CD14-positive monocyte (primary cell): ENCODE measurements around the gene MUC6. TPM values are rescaled to one million over a fixed set of nuclear protein-coding genes. Genes with fewer than 3 reads are reported as not detected.

Experiments
- DNase-seq, 3 donors: peaks; one replicate each; pipeline ENCODE4 v3.0.0-alpha.2; 2011 to 2022
- H2AFZ ChIP-seq: 2 replicates; pipeline ENCODE4 v1.6.0; 2012; ENCODE audit warnings: mild to moderate bottlenecking, low read depth, low read length, inconsistent platforms; ENCODE audit not compliant: insufficient read depth, poor library complexity, severe bottlenecking
- H3K27ac ChIP-seq, 2 donors: 1 replicate in 1 of 2; 2 replicates in 1 of 2; pipeline ENCODE4 v1.5.1; 2012 to 2013; ENCODE audit warnings: low read length in 2 of 2, control low read depth in 1 of 2, inconsistent platforms in 1 of 2, low read depth in 1 of 2, mild to moderate bottlenecking in 1 of 2
- H3K27me3 ChIP-seq, 2 donors: one replicate each; pipeline versions ENCODE4 v1.6.0 to v1.6.1; 2011 to 2013; ENCODE audit warnings: low read length in 2 of 2; ENCODE audit not compliant: control insufficient read depth in 2 of 2, insufficient read depth in 2 of 2
- H3K36me3 ChIP-seq, 2 donors: replicated peaks in 1 of 2; 1 replicate in 1 of 2; 2 replicates in 1 of 2; pipeline versions ENCODE4 v1.5.1 to v1.6.1; 2012 to 2013; ENCODE audit warnings: low read length in 2 of 2, control low read depth in 1 of 2, inconsistent platforms in 1 of 2, mild to moderate bottlenecking in 1 of 2; ENCODE audit not compliant: insufficient read depth in 2 of 2, control insufficient read depth in 1 of 2
- H3K4me1 ChIP-seq, 2 donors: 1 replicate in 1 of 2; 2 replicates in 1 of 2; pipeline versions ENCODE4 v1.5.1 to v1.6.1; 2012 to 2013; ENCODE audit warnings: low read length in 2 of 2, control low read depth in 1 of 2, inconsistent platforms in 1 of 2, mild to moderate bottlenecking in 1 of 2, moderate library complexity in 1 of 2; ENCODE audit not compliant: insufficient read depth in 2 of 2, control insufficient read depth in 1 of 2
- H3K4me2 ChIP-seq: replicated peaks from 2 replicates; pipeline ENCODE3; 2012; ENCODE audit warnings: low read length, moderate library complexity, mild to moderate bottlenecking; ENCODE audit not compliant: poor library complexity, severe bottlenecking; ENCODE audit errors: extremely low read depth
- H3K4me3 ChIP-seq, 3 experiments: fragments of 200-600 bp in 1 of 3; sonication (generic) in 1 of 3; replicated peaks in 1 of 3; 1 replicate in 2 of 3; 2 replicates in 1 of 3; pipeline ENCODE4 v1.5.1; 2011 to 2013; ENCODE audit warnings: low read length in 3 of 3, mild to moderate bottlenecking in 3 of 3, control low read depth in 2 of 3, low read depth in 2 of 3, inconsistent platforms in 1 of 3, moderate library complexity in 1 of 3
- H3K79me2 ChIP-seq: 2 replicates; pipeline ENCODE4 v1.6.0; 2012; ENCODE audit warnings: mild to moderate bottlenecking, control low read depth, inconsistent platforms, low read length, moderate library complexity; ENCODE audit not compliant: insufficient read depth
- H3K9ac ChIP-seq: 2 replicates; pipeline ENCODE4 v1.6.0; 2017; ENCODE audit warnings: low read length, mild to moderate bottlenecking; ENCODE audit not compliant: insufficient read depth, poor library complexity, severe bottlenecking
- H3K9me3 ChIP-seq, 2 donors: replicated peaks in 1 of 2; 1 replicate in 1 of 2; 2 replicates in 1 of 2; pipeline versions ENCODE4 v1.5.1 to v1.6.1; 2012 to 2013; ENCODE audit warnings: low read length in 2 of 2, control low read depth in 1 of 2; ENCODE audit not compliant: control insufficient read depth in 1 of 2, insufficient read depth in 1 of 2
- H4K20me1 ChIP-seq: 2 replicates; pipeline ENCODE4 v1.6.0; 2012; ENCODE audit warnings: mild to moderate bottlenecking, low read length, control low read depth, moderate library complexity; ENCODE audit not compliant: insufficient read depth
- H3K27ac Mint-ChIP-seq, 7 donors: one replicate each; pipeline ENCODE4 v1.8.0; 2020; ENCODE audit warnings: mild to moderate bottlenecking in 7 of 7, mixed read lengths in 7 of 7, moderate library complexity in 6 of 7, inconsistent platforms in 2 of 7
- H3K27me3 Mint-ChIP-seq, 3 donors: one replicate each; pipeline ENCODE4 v1.8.0; 2021 to 2022; ENCODE audit warnings: low read depth in 3 of 3, mild to moderate bottlenecking in 3 of 3, mixed read lengths in 3 of 3, moderate library complexity in 3 of 3, inconsistent platforms in 1 of 3
- H3K36me3 Mint-ChIP-seq, 2 donors: one replicate each; pipeline ENCODE4 v1.8.0; 2020; ENCODE audit warnings: mixed read lengths in 2 of 2, inconsistent platforms in 1 of 2, mild to moderate bottlenecking in 1 of 2
- H3K4me1 Mint-ChIP-seq: one replicate; pipeline ENCODE4 v1.8.0; 2020; ENCODE audit warnings: mild to moderate bottlenecking, mixed read lengths
- H3K4me3 Mint-ChIP-seq, 2 donors: one replicate each; pipeline ENCODE4 v1.8.0; 2020; ENCODE audit warnings: mild to moderate bottlenecking in 2 of 2, mixed read lengths in 2 of 2, moderate library complexity in 1 of 2
- H3K9me3 Mint-ChIP-seq, 7 donors: one replicate each; pipeline ENCODE4 v1.8.0; 2020 to 2022; ENCODE audit warnings: mixed read lengths in 7 of 7, mild to moderate bottlenecking in 6 of 7, moderate library complexity in 6 of 7, inconsistent platforms in 2 of 7
- CTCF ChIP-seq: fragments of 200-600 bp; IDR thresholded peaks from one replicate; pipeline ENCODE4 v1.8.0; 2022; ENCODE audit warnings: antibody characterized with exemption, mild to moderate bottlenecking
- WGBS: methylation state at CpG from one replicate; pipeline ENCODE4 v1.1.5; 2013; ENCODE audit warnings: missing lambda C conversion rate; ENCODE audit not compliant: insufficient coverage; 5-methylcytosine and 5-hydroxymethylcytosine counted together
- intact Hi-C, 2 donors: fragments of 100-400 bp; cut with micrococcal nuclease; formaldehyde crosslinking; loops; one replicate each; pipeline versions ENCODE4 v1.15.0 to v1.15.1; 2023
- polyA plus RNA-seq, 3 donors: library from polyadenylated mRNA; depleted of rRNA in 1 of 3; unstranded in 2 of 3; stranded (reverse) in 1 of 3; fragments of 300-500 nt in 2 of 3; fragments of >200 nt in 1 of 3; fragmentation: Illumina TruSeq in 2 of 3; gene quantifications; 1 replicate in 2 of 3; 2 replicates in 1 of 3; pipeline ENCODE4 v1.2.3, GENCODE V29; 2012 to 2021

Gene MUC6
- polyA plus RNA-seq, 3 donors: not detected

- Histone ChIP-seq H3K4me3 (no peak overlapping the region), H3K36me3 (peaks cover 39 to 50% of the 10 kb centered on the region in 2 donors), H3K27me3 (no peaks in the 10 kb centered on the region), H3K9ac (no peak overlapping the region), H3K4me2 (no peak overlapping the region), H3K79me2 (no peaks in the 10 kb centered on the region), H2AFZ (no peak overlapping the region), H3K9me3 (no peaks in the 10 kb centered on the region), H4K20me1 (peaks cover 66% of the 10 kb centered on the region), H3K4me1 (peaks cover 0 to 11% of the 10 kb centered on the region in 2 donors), H3K27ac (no peak overlapping the region)
- 4% methylated on average over 17 of the region's 26 CpGs for WGBS
- Mint-ChIP-seq H3K9me3 (peaks cover 0 to 3% (median 0%) of the 10 kb centered on the region in 7 donors), H3K4me1 (peaks cover 26% of the 10 kb centered on the region), H3K27me3 (peaks cover 1 to 4% (median 3%) of the 10 kb centered on the region in 3 donors), H3K27ac (no peak overlapping the region), H3K36me3 (peaks cover 64 to 85% of the 10 kb centered on the region in 2 donors), H3K4me3 (peak overlapping the region in 1 of 2 donors; percentile 31)
- TF ChIP-seq CTCF: no peak
- DNase-seq: no peak
- intact Hi-C loops: no loop called here
Measured at GRCh38 chr11:970319-970871, 66.1 kb downstream of the MUC6 start.

DNA sequence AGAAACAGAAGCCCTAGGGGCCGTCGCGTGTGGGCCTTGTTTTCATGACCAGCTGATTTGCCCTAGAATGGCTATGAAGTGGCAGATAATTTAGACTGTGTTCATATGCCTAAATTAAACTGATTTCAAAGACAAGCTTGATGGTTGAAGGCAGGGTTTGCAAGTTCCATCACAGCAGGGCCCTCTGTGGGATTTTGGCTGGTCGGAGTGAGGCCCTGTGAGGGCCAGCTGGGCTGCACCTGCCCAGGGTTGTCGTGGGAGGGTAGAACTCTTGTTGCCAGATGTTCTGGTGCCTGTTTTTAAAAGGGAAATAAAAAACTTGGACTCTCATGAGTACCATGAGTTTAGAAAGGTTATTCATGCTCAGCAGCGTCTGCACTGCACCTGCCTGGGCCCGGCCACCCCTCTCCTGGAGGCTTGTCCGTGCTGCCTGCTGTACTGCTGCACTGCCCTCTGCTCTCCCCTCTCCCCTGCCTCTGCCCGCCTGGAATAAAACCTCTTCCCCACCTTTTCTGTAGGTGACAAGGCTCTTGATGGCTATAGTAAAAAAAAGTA, 66.8 kb downstream of the MUC6 start:
- peak overlapping the region in 1 of 2 donors; percentile 31 for H3K4me3 Mint-ChIP-seq
- H3K36me3 ChIP-seq: peaks cover 38 to 45% of the 10 kb centered on the region in 2 donors
- intact Hi-C loops: no loop called here
- H3K9me3 ChIP-seq: peaks cover 0 to 1% of the 10 kb centered on the region in 2 donors
- H3K4me3 ChIP-seq: no peak overlapping the region
- H3K27ac ChIP-seq: no peak overlapping the region
- no peak overlapping the region for H3K9ac ChIP-seq
- peaks cover 0 to 3% (median 0%) of the 10 kb centered on the region in 7 donors for H3K9me3 Mint-ChIP-seq
- no peaks in the 10 kb centered on the region for H3K79me2 ChIP-seq
- no peak overlapping the region for H3K27ac Mint-ChIP-seq
- peaks cover 0 to 11% of the 10 kb centered on the region in 2 donors for H3K4me1 ChIP-seq
- no peaks in the 10 kb centered on the region for H3K27me3 ChIP-seq
- no peak for TF ChIP-seq CTCF
- H2AFZ ChIP-seq: no peak overlapping the region
- DNase-seq: no peak
- no peak overlapping the region for H3K4me2 ChIP-seq
- H3K36me3 Mint-ChIP-seq: peaks cover 58 to 82% of the 10 kb centered on the region in 2 donors
- H3K27me3 Mint-ChIP-seq: peaks cover 1 to 4% (median 2%) of the 10 kb centered on the region in 3 donors
- WGBS: 67% methylated on average over 6 of the region's 9 CpGs
- peaks cover 69% of the 10 kb centered on the region for H4K20me1 ChIP-seq
- peaks cover 26% of the 10 kb centered on the region for H3K4me1 Mint-ChIP-seq
